ENCODE results near the gene SYT2.

GRCh38 chr1:202756391-202756790, 46.1 kb upstream of the SYT2 start:
- no peak for TF ChIP-seq EP300 (IDR thresholded peaks at IDR 0.05)
- no peak for TF ChIP-seq POLR2AphosphoS5 (IDR thresholded peaks at IDR 0.05)
- TF ChIP-seq CTCF (IDR thresholded peaks at IDR 0.05) = no peak
- TF ChIP-seq POLR2A (IDR thresholded peaks at IDR 0.05; ENCODE audit: low read depth) = no peak

Data from esophagus muscularis mucosa (tissue), 4 donors.